ENCODE results near the gene BPIFB3.

DNA sequence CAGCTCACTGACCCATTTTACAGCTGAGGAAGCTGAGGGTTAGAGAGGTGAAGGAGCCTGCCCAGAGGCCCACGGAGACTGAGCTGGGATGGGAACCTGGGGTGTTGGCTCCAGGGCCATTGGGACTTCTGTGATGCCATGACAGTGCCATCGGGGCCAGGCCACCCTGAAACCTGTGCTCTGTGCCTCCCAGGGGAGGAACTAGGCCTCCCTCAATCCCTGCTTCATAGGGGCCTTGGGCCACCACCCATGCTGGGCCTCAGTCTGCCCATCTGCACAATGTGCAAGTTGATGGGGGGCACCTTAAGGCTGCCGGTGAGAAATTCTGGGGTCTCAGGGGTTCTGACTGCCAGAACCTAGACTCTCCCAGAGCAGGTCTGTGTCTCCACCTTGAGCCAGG, 50.6 kb downstream of the BPIFB3 start:
- TF ChIP-seq, protein P1, sequence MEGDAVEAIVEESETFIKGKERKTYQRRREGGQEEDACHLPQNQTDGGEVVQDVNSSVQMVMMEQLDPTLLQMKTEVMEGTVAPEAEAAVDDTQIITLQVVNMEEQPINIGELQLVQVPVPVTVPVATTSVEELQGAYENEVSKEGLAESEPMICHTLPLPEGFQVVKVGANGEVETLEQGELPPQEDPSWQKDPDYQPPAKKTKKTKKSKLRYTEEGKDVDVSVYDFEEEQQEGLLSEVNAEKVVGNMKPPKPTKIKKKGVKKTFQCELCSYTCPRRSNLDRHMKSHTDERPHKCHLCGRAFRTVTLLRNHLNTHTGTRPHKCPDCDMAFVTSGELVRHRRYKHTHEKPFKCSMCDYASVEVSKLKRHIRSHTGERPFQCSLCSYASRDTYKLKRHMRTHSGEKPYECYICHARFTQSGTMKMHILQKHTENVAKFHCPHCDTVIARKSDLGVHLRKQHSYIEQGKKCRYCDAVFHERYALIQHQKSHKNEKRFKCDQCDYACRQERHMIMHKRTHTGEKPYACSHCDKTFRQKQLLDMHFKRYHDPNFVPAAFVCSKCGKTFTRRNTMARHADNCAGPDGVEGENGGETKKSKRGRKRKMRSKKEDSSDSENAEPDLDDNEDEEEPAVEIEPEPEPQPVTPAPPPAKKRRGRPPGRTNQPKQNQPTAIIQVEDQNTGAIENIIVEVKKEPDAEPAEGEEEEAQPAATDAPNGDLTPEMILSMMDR (IDR thresholded peaks at IDR 0.05): no peak
- TF ChIP-seq POLR2AphosphoS5 (IDR thresholded peaks at IDR 0.05) (no peak), EP300 (IDR thresholded peaks at IDR 0.05) (no peak), POLR2A (IDR thresholded peaks at IDR 0.05) (no peak)

Measured in suprapubic skin (tissue), 4 donors.